MM.1S (cell line): ENCODE results near the gene IQCN.

Experiments used
- DNase-seq: peaks from one replicate; pipeline ENCODE4 v3.0.0-alpha.2; 2015
- H2AFZ ChIP-seq: fragments of 300-600 bp; sonication (generic); 2 replicates; pipeline ENCODE4 v1.6.0; 2016; ENCODE audit warnings: antibody characterized with exemption, low read length
- H3F3A ChIP-seq: fragments of 300-600 bp; sonication (generic); 2 replicates; pipeline ENCODE4 v1.6.1; 2016; ENCODE audit warnings: mild to moderate bottlenecking, antibody characterized with exemption, low read length, moderate library complexity, mixed read lengths; ENCODE audit not compliant: insufficient read depth
- H3K27ac ChIP-seq: fragments of 300-600 bp; sonication (generic); 2 replicates; pipeline ENCODE4 v1.5.1; 2016; ENCODE audit warnings: mild to moderate bottlenecking, low read length
- H3K27me3 ChIP-seq: fragments of 300-600 bp; sonication (generic); replicated peaks from 2 replicates; pipeline ENCODE4 v1.6.0; 2016; ENCODE audit warnings: low read length; ENCODE audit not compliant: insufficient read depth
- H3K36me3 ChIP-seq: fragments of 300-600 bp; sonication (generic); replicated peaks from 2 replicates; pipeline ENCODE4 v1.6.1; 2016; ENCODE audit warnings: mild to moderate bottlenecking, low read length, mixed read lengths; ENCODE audit not compliant: insufficient read depth
- H3K4me1 ChIP-seq: fragments of 300-600 bp; sonication (generic); 2 replicates; pipeline ENCODE4 v1.6.1; 2016; ENCODE audit warnings: low read length, mixed read lengths
- H3K4me2 ChIP-seq: fragments of 300-600 bp; sonication (generic); 2 replicates; pipeline ENCODE4 v1.6.0; 2016; ENCODE audit warnings: low read depth, low read length
- H3K4me3 ChIP-seq: fragments of 300-600 bp; sonication (generic); 2 replicates; pipeline ENCODE4 v1.5.1; 2016; ENCODE audit warnings: low read length, mixed read lengths
- H3K79me2 ChIP-seq: fragments of 300-600 bp; sonication (generic); 2 replicates; pipeline ENCODE4 v1.6.1; 2016; ENCODE audit warnings: mixed run types, low read length, mixed read lengths
- H3K9ac ChIP-seq: fragments of 300-600 bp; sonication (generic); 2 replicates; pipeline ENCODE4 v1.6.1; 2016; ENCODE audit warnings: low read length, mixed read lengths
- H3K9me2 ChIP-seq: fragments of 300-600 bp; sonication (generic); replicated peaks from 2 replicates; pipeline ENCODE4 v1.6.1; 2016; ENCODE audit warnings: mild to moderate bottlenecking, low read length, mixed read lengths; ENCODE audit not compliant: insufficient read depth
- H3K9me3 ChIP-seq: fragments of 300-600 bp; sonication (generic); replicated peaks from 2 replicates; pipeline ENCODE4 v1.6.1; 2016; ENCODE audit warnings: mild to moderate bottlenecking, low read length, mixed read lengths; ENCODE audit not compliant: insufficient read depth
- H4K20me1 ChIP-seq: fragments of 300-600 bp; sonication (generic); 2 replicates; pipeline ENCODE4 v1.6.1; 2016; ENCODE audit warnings: mild to moderate bottlenecking, low read length, moderate library complexity, mixed read lengths; ENCODE audit not compliant: insufficient read depth
- CTCF ChIP-seq: fragments of 300-600 bp; sonication (generic); IDR thresholded peaks from 2 replicates; pipeline ENCODE4 v1.5.1; 2016; ENCODE audit warnings: antibody characterized with exemption, low read length, mixed read lengths
- EZH2 ChIP-seq: fragments of 300-600 bp; sonication (generic); optimal IDR thresholded peaks from 2 replicates; pipeline ENCODE3; 2017; ENCODE audit warnings: low read depth, mild to moderate bottlenecking, antibody characterized with exemption, low read length, mixed read lengths
- EZH2phosphoT487 ChIP-seq: fragments of 300-600 bp; sonication (generic); IDR thresholded peaks from 2 replicates; pipeline ENCODE4 v1.6.1; 2018; ENCODE audit warnings: antibody characterized with exemption, low read length

IQCN gene

GRCh38 chr19:18270326-18270725 is 3.9 kb downstream of the IQCN start:
- no peaks in the 10 kb centered on the region for H3K9me3 ChIP-seq
- H3K36me3 ChIP-seq, result no peaks in the 10 kb centered on the region

GRCh38 chr19:18269070-18269723 is 5.1 kb downstream of the IQCN start:
- DNase-seq, result no peak
- no peaks in the 10 kb centered on the region for H4K20me1 ChIP-seq
- H3F3A ChIP-seq, result no peaks in the 10 kb centered on the region
- H3K4me2 ChIP-seq, result no peak overlapping the region
- no peaks in the 10 kb centered on the region for H3K9me3 ChIP-seq
- H3K27me3 ChIP-seq, result peaks cover 42% of the 10 kb centered on the region
- H2AFZ ChIP-seq, result no peak overlapping the region
- H3K9ac ChIP-seq, result no peak overlapping the region
- TF ChIP-seq EZH2 (no peak), CTCF (no peak), EZH2phosphoT487 (no peak)
- no peaks in the 10 kb centered on the region for H3K9me2 ChIP-seq
- H3K79me2 ChIP-seq, result no peaks in the 10 kb centered on the region
- no peak overlapping the region for H3K27ac ChIP-seq
- no peaks in the 10 kb centered on the region for H3K4me1 ChIP-seq
- H3K4me3 ChIP-seq, result no peak overlapping the region
- H3K36me3 ChIP-seq, result no peaks in the 10 kb centered on the region

More at GRCh38 chr19:18270326-18270725, 3.9 kb downstream of the IQCN start:
- DNase-seq, result no peak
- H2AFZ ChIP-seq, result no peak overlapping the region
- no peak overlapping the region for H3K27ac ChIP-seq
- TF ChIP-seq EZH2 (no peak), CTCF (no peak), EZH2phosphoT487 (no peak)
- peaks cover 5% of the 10 kb centered on the region; the same call in 1 of the 2 replicates for H3F3A ChIP-seq
- H3K9me2 ChIP-seq, result no peaks in the 10 kb centered on the region
- no peaks in the 10 kb centered on the region for H3K79me2 ChIP-seq
- no peak overlapping the region for H3K9ac ChIP-seq
- no peaks in the 10 kb centered on the region for H4K20me1 ChIP-seq
- H3K4me2 ChIP-seq, result no peak overlapping the region
- peaks cover 31% of the 10 kb centered on the region for H3K27me3 ChIP-seq
- H3K4me1 ChIP-seq, result no peaks in the 10 kb centered on the region
- no peak overlapping the region for H3K4me3 ChIP-seq

GRCh38 chr19:18266771-18267686 is 7.2 kb downstream of the IQCN start:
- Histone ChIP-seq H4K20me1 (no peaks in the 10 kb centered on the region), H3K36me3 (no peaks in the 10 kb centered on the region), H3K9me2 (no peaks in the 10 kb centered on the region), H3K9ac (no peak overlapping the region), H3K27ac (no peak overlapping the region), H2AFZ (no peak overlapping the region), H3K4me2 (no peak overlapping the region), H3K4me3 (no peak overlapping the region), H3F3A (no peaks in the 10 kb centered on the region), H3K9me3 (no peaks in the 10 kb centered on the region), H3K4me1 (no peaks in the 10 kb centered on the region), H3K27me3 (peaks cover 61% of the 10 kb centered on the region), H3K79me2 (no peaks in the 10 kb centered on the region)
- TF ChIP-seq EZH2 (no peak), EZH2phosphoT487 (no peak), CTCF (no peak)
- no peak for DNase-seq
